Measurements from ENCODE around the gene FYCO1.

FYCO1 gene

DNA sequence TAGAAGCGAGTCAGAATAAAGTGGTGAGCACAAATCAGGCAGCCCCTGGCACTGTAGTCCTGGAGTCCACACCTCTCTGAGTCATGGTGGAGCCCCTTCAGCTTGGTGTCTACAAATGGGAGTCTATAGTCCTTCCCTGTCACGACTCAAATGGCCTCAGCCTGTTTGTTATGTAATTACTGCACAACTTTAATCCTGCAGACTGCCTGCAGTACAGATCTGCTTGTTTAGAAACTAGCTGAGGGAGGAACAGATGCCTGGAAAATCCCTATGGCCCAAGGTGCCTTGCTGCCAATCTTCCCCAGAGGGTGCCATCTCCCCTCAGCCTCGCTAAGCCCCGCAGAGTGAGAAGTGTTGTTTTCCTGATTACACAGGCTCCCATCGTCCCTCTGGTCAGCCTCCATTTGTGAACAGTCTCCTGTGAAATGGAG is 56.3 kb downstream of the FYCO1 start:
- no peaks in the 10 kb centered on the region for H3K9me3 ChIP-seq (ENCODE audit: insufficient read depth, low read depth, low read length)
- H3K4me3 ChIP-seq (ENCODE audit: low read length), result no peak overlapping the region
- WGBS, result 74% methylated on average over 5 of the region's 5 CpGs
- H3K27me3 ChIP-seq (ENCODE audit: insufficient read depth, low read length), result no peaks in the 10 kb centered on the region
- H3K4me1 ChIP-seq (ENCODE audit: insufficient read depth, low read length), result peaks cover 8% of the 10 kb centered on the region; the same call in 1 of the 2 replicates
- no peak overlapping the region for H3K27ac ChIP-seq (ENCODE audit: low read depth, low read length)
- no peak overlapping the region for H3K9ac ChIP-seq (ENCODE audit: low read depth, low read length)
- H3K36me3 ChIP-seq (ENCODE audit: insufficient read depth, low read length), result peaks cover 39% of the 10 kb centered on the region

DNA sequence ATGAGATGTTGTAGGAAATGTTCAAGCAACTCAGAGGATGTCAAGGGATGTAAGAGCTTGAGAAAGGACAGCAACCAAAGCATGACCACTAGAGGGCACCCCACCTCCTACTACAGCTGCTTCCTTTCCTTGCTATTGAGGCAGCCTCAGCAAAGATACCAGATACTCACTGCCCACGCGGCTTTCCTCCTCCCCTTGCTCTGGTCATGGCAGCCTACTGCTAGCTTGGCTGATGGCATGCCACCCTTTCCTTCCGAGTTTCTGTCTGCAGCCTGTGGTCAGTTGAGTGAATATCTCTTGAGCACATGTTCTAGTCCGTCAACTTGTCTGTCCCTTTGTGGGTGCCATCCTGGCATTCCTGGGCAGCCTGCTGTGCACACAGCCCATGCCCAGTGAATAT is 56.8 kb downstream of the FYCO1 start:
- no peak overlapping the region for H3K9ac ChIP-seq (ENCODE audit: low read depth, low read length)
- H3K4me3 ChIP-seq (ENCODE audit: low read length), result no peak overlapping the region
- H3K27me3 ChIP-seq (ENCODE audit: insufficient read depth, low read length), result no peaks in the 10 kb centered on the region
- WGBS, result 39% methylated on average over 4 of the region's 4 CpGs
- H3K27ac ChIP-seq (ENCODE audit: low read depth, low read length), result no peak overlapping the region
- no peaks in the 10 kb centered on the region for H3K9me3 ChIP-seq (ENCODE audit: insufficient read depth, low read depth, low read length)
- H3K36me3 ChIP-seq (ENCODE audit: insufficient read depth, low read length), result peaks cover 37% of the 10 kb centered on the region
- H3K4me1 ChIP-seq (ENCODE audit: insufficient read depth, low read length), result peaks cover 8% of the 10 kb centered on the region; the same call in 1 of the 2 replicates

- no peak overlapping the region for H3K4me3 ChIP-seq (ENCODE audit: low read length)
- peaks cover 44% of the 10 kb centered on the region for H3K36me3 ChIP-seq (ENCODE audit: insufficient read depth, low read length)
- H3K9ac ChIP-seq (ENCODE audit: low read depth, low read length), result no peak overlapping the region
- H3K4me1 ChIP-seq (ENCODE audit: insufficient read depth, low read length), result peaks cover 8% of the 10 kb centered on the region; the same call in 1 of the 2 replicates
- no peaks in the 10 kb centered on the region for H3K27me3 ChIP-seq (ENCODE audit: insufficient read depth, low read length)
- WGBS, result 95% methylated on average over 4 of the region's 4 CpGs
- H3K9me3 ChIP-seq (ENCODE audit: insufficient read depth, low read depth, low read length), result no peaks in the 10 kb centered on the region
- no peak overlapping the region for H3K27ac ChIP-seq (ENCODE audit: low read depth, low read length)
Observed at GRCh38 chr3:45938043-45938435, 57.6 kb downstream of the FYCO1 start.

DNA sequence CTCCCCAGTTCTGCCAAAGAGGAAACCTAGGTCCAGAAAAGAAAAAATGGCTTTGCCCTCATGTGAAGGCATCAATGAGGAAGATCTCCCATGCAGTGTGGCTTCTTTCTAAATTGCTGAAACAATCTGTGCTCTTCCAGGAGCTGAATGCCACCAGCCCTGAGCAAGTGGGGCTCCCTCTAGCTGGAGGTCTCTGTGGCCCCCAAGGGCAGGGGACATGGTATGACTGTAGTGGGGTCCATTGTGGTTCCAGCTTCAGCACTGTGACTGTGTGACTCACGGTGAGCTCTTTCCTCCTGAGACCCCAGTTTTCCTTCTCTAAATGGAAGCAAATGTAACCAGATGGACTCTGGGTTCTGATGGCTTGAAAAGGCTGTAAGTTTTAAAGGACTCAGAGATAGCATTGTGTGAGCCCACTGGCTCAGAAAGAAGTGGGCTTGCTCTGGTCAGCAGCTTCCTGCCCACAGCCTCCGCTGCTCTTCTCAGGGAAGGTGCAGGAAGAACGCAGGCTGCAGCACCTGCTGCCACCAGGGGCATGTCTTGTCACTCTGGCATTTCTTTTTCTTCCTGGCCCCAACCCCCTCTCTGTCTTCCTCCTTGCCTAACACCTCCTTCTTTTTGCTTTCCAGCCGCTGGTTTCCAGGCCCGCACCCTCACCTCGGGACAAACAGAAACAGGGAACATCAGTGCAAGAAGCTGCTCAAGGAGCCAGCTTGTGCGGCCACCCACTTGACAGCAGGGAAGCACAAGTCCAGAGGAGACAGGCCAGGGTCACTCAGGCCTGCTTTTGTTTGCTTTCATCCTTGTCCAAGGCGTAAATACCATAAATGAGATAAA is 58.2 kb downstream of the FYCO1 start:
- Histone ChIP-seq H3K27me3 (ENCODE audit: insufficient read depth, low read length) (no peaks in the 10 kb centered on the region), H3K4me1 (ENCODE audit: insufficient read depth, low read length) (peaks cover 8% of the 10 kb centered on the region; the same call in 1 of the 2 replicates), H3K9ac (ENCODE audit: low read depth, low read length) (no peak overlapping the region), H3K27ac (ENCODE audit: low read depth, low read length) (no peak overlapping the region), H3K9me3 (ENCODE audit: insufficient read depth, low read depth, low read length) (no peaks in the 10 kb centered on the region), H3K4me3 (ENCODE audit: low read length) (no peak overlapping the region), H3K36me3 (ENCODE audit: insufficient read depth, low read length) (peaks cover 46% of the 10 kb centered on the region)
- 93% methylated on average over 8 of the region's 8 CpGs for WGBS

DNA sequence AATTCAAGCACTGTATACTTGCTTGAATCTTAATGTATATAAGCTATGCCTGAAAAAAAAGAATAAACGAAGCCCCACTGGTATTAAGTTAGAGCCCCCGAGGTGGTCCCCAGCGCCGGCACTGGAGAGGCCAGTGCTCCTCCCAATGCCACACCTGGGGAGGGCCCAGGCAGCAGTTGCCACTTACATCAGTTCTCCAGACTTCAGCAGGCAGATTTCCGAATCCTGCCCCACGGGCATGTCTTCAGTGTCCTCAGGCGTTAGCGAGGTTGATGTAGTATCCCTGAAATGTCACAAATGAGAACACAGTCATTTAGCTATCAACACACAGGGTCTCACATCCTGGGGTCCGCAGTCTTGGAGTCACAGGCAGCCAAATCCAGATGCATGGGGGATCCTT is 59.4 kb downstream of the FYCO1 start:
- no peaks in the 10 kb centered on the region for H3K9me3 ChIP-seq (ENCODE audit: insufficient read depth, low read depth, low read length)
- no peak overlapping the region for H3K27ac ChIP-seq (ENCODE audit: low read depth, low read length)
- H3K36me3 ChIP-seq (ENCODE audit: insufficient read depth, low read length), result peaks cover 56% of the 10 kb centered on the region
- H3K27me3 ChIP-seq (ENCODE audit: insufficient read depth, low read length), result no peaks in the 10 kb centered on the region
- no peak overlapping the region for H3K9ac ChIP-seq (ENCODE audit: low read depth, low read length)
- H3K4me3 ChIP-seq (ENCODE audit: low read length), result no peak overlapping the region
- 92% methylated on average over 9 of the region's 9 CpGs for WGBS
- H3K4me1 ChIP-seq (ENCODE audit: insufficient read depth, low read length), result peaks cover 8% of the 10 kb centered on the region; the same call in 1 of the 2 replicates

DNA sequence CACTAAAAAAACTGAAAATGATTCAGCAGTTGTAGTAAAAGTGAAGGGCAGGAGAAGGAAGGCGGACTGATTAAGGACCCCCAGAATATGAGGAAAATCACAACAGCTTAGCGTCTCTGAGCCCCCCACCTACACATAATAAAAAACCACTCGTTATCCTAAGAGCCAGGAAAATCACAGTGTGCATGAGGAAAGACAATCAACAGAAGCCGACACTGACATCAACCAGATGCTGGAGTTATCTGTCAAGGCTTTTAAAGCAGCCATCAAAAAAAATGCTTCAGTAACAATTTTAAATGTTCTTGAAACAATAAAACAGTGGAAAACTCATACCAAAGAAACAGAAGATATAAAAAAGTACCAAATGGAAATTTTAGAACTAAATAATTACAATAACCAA is 62.0 kb downstream of the FYCO1 start:
- H3K9ac ChIP-seq (ENCODE audit: low read depth, low read length), result no peak overlapping the region
- no peaks in the 10 kb centered on the region for H3K9me3 ChIP-seq (ENCODE audit: insufficient read depth, low read depth, low read length)
- H3K27ac ChIP-seq (ENCODE audit: low read depth, low read length), result no peak overlapping the region
- H3K4me3 ChIP-seq (ENCODE audit: low read length), result no peak overlapping the region
- H3K36me3 ChIP-seq (ENCODE audit: insufficient read depth, low read length), result peaks cover 82% of the 10 kb centered on the region
- H3K4me1 ChIP-seq (ENCODE audit: insufficient read depth, low read length), result no peaks in the 10 kb centered on the region
- WGBS, result 91% methylated on average over 3 of the region's 4 CpGs
- no peaks in the 10 kb centered on the region for H3K27me3 ChIP-seq (ENCODE audit: insufficient read depth, low read length)

- Histone ChIP-seq H3K27ac (ENCODE audit: low read depth, low read length) (no peak overlapping the region), H3K9me3 (ENCODE audit: insufficient read depth, low read depth, low read length) (no peaks in the 10 kb centered on the region), H3K4me1 (ENCODE audit: insufficient read depth, low read length) (no peaks in the 10 kb centered on the region), H3K36me3 (ENCODE audit: insufficient read depth, low read length) (peaks cover 95% of the 10 kb centered on the region), H3K27me3 (ENCODE audit: insufficient read depth, low read length) (no peaks in the 10 kb centered on the region), H3K9ac (ENCODE audit: low read depth, low read length) (no peak overlapping the region), H3K4me3 (ENCODE audit: low read length) (no peak overlapping the region)
- WGBS, result 88% methylated on average over 4 of the region's 4 CpGs
Observed at GRCh38 chr3:45932112-45932511, 63.5 kb downstream of the FYCO1 start.

DNA sequence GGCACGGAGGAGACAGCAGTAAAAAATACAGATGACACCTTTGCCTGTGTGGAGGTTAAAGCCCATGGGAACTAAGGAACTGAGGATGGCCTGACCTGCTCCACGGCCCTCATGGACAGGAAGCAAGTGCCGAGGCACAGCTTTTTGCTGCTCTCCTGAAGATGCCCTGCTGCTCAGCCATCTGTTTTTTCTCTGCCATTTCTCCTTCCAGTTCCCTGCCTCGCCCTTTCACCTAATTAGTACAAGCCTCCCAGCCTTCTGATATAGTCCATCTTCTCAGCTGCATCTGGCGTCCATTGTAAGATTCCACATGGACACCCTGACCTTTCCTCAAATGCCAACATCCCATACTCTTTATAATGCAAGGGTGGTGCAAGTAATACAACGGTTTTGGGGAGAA is 64.1 kb downstream of the FYCO1 start:
- Histone ChIP-seq H3K9ac (ENCODE audit: low read depth, low read length) (no peak overlapping the region), H3K36me3 (ENCODE audit: insufficient read depth, low read length) (peaks cover 92% of the 10 kb centered on the region), H3K27me3 (ENCODE audit: insufficient read depth, low read length) (no peaks in the 10 kb centered on the region), H3K4me1 (ENCODE audit: insufficient read depth, low read length) (no peaks in the 10 kb centered on the region), H3K4me3 (ENCODE audit: low read length) (no peak overlapping the region), H3K9me3 (ENCODE audit: insufficient read depth, low read depth, low read length) (no peaks in the 10 kb centered on the region), H3K27ac (ENCODE audit: low read depth, low read length) (no peak overlapping the region)
- WGBS, result 95% methylated on average over 6 of the region's 6 CpGs

- H3K27me3 ChIP-seq (ENCODE audit: insufficient read depth, low read length), result no peaks in the 10 kb centered on the region
- no peaks in the 10 kb centered on the region for H3K9me3 ChIP-seq (ENCODE audit: insufficient read depth, low read depth, low read length)
- H3K9ac ChIP-seq (ENCODE audit: low read depth, low read length), result no peak overlapping the region
- H3K4me3 ChIP-seq (ENCODE audit: low read length), result no peak overlapping the region
- WGBS, result 84% methylated on average over 9 of the region's 9 CpGs
- H3K36me3 ChIP-seq (ENCODE audit: insufficient read depth, low read length), result peaks cover 72% of the 10 kb centered on the region
- H3K4me1 ChIP-seq (ENCODE audit: insufficient read depth, low read length), result no peaks in the 10 kb centered on the region
- H3K27ac ChIP-seq (ENCODE audit: low read depth, low read length), result no peak overlapping the region
Observed at GRCh38 chr3:45929042-45929679, 66.5 kb downstream of the FYCO1 start.

DNA sequence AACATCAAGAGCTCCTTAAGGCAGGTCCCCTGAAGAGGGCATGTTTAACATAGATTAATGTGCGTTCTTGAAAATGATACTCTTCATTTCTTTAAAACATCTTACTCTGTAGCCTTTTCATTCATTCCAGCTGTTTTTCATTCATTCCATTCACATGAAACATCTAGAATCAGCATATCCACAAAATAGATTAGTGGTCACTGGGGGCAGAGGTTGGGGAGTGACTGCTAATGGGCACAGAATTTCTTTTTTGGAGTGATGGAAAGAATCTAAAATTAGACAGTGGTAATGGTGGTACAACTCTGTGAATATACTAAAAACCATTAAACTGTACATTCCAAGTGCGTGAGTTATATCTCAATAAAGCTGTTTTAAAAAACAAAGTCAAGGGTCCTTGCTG is 67.7 kb downstream of the FYCO1 start:
- peaks cover 77% of the 10 kb centered on the region for H3K36me3 ChIP-seq (ENCODE audit: insufficient read depth, low read length)

DNA sequence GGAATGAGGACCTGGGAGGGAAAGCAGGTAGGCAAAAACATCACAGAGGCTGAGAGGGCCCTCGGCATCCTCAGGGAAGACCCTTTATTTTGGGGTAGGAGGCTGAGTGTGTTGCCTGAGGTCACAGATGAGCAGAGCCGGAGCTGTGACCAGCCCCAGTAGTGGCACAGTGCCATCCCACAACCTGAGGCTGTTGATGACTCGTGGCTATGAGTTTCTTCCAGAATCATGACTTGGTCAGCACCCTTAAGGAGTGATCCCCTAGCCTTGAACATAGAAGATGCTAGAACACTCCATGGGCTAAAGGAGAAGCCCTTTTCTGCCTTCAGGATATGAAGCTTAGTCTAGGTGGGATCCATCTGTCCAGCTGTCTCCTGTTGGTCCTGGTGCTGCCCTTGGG is 71.9 kb downstream of the FYCO1 start:
- no peak overlapping the region for H3K4me3 ChIP-seq (ENCODE audit: low read length)
- no peaks in the 10 kb centered on the region for H3K4me1 ChIP-seq (ENCODE audit: insufficient read depth, low read length)
- no peaks in the 10 kb centered on the region for H3K27me3 ChIP-seq (ENCODE audit: insufficient read depth, low read length)
- H3K9ac ChIP-seq (ENCODE audit: low read depth, low read length), result no peak overlapping the region
- peaks cover 60% of the 10 kb centered on the region for H3K36me3 ChIP-seq (ENCODE audit: insufficient read depth, low read length)
- no peak overlapping the region for H3K27ac ChIP-seq (ENCODE audit: low read depth, low read length)
- no peaks in the 10 kb centered on the region for H3K9me3 ChIP-seq (ENCODE audit: insufficient read depth, low read depth, low read length)
- WGBS, result 77% methylated on average over 3 of the region's 3 CpGs

More for the DNA sequence above, 67.7 kb downstream of the FYCO1 start:
- Histone ChIP-seq H3K27ac (ENCODE audit: low read depth, low read length) (no peak overlapping the region), H3K9ac (ENCODE audit: low read depth, low read length) (no peak overlapping the region), H3K27me3 (ENCODE audit: insufficient read depth, low read length) (no peaks in the 10 kb centered on the region), H3K4me1 (ENCODE audit: insufficient read depth, low read length) (no peaks in the 10 kb centered on the region), H3K9me3 (ENCODE audit: insufficient read depth, low read depth, low read length) (no peaks in the 10 kb centered on the region), H3K4me3 (ENCODE audit: low read length) (no peak overlapping the region)
- 92% methylated on average over 2 of the region's 2 CpGs for WGBS
